GM12878 (cell line): ENCODE data around the gene HIC1. TPM values are rescaled to one million over a fixed set of nuclear protein-coding genes. Genes with fewer than 3 reads are reported as not detected.

Source experiments
- ATAC-seq: fragments of 200-7000 bp; cut with Tn5 transposase; 3 replicates; pipeline ENCODE4 v1.9.1; 2020; ENCODE audit warnings: mild to moderate bottlenecking, moderate library complexity
- BruUV-seq: library from RNA; stranded (reverse); fragments of 400-500 nt; replicated peaks from 2 replicates; lab custom pipeline; 2021; lab: Mats Ljungman, UMichigan
- CTCF ChIA-PET: fragments of 300-600 bp; sonication (Branson Sonifier 250); formaldehyde crosslinking; extraction: SDS; loops from one replicate; lab custom pipeline; 2021; ENCODE audit warnings: inconsistent platforms; lab: Yijun Ruan, JAX
- POLR2A ChIA-PET: fragments of 350-600 bp; formaldehyde crosslinking; extraction: SDS; loops from one replicate; lab custom pipeline; 2021; ENCODE audit warnings: inconsistent platforms; lab: Charles Lee
- RAD21 ChIA-PET: fragments of 300-600 bp; sonication (Branson Sonifier 250); formaldehyde crosslinking; loops from one replicate; lab custom pipeline; 2023; ENCODE audit warnings: antibody characterized with exemption; ENCODE audit not compliant: unreplicated experiment; lab: Charles Lee
- SMC1A ChIA-PET: fragments of 300-600 bp; sonication (Branson Sonifier 250); formaldehyde crosslinking; loops from one replicate; lab custom pipeline; 2023; ENCODE audit not compliant: unreplicated experiment, uncharacterized antibody; lab: Charles Lee
- DNase-seq: peaks from one replicate; pipeline ENCODE4 v3.0.0-alpha.2; 2011; ENCODE audit warnings: low read depth, low spot score
- FAIRE-seq: peaks from 3 replicates; lab custom pipeline; 2011; peaks lifted over from hg19 to GRCh38; lab: Jason Lieb, UNC
- H2AFZ ChIP-seq: 2 replicates; pipeline ENCODE4 v1.6.0; 2011; ENCODE audit warnings: low read depth, low read length, control low read depth; ENCODE audit not compliant: control insufficient read depth
- H3K27ac ChIP-seq: 2 replicates; pipeline ENCODE4 v1.5.1; 2011; ENCODE audit warnings: control low read depth; ENCODE audit not compliant: control insufficient read depth, insufficient read depth
- H3K27me3 ChIP-seq, 2 experiments: replicated peaks in 1 of 2; 2 replicates each; pipeline versions ENCODE4 v1.6.0 to v1.6.1; 2011; ENCODE audit warnings: low read length in 1 of 2; ENCODE audit not compliant: control insufficient read depth in 2 of 2, insufficient read depth in 2 of 2
- H3K36me3 ChIP-seq, 2 experiments: 2 replicates each; pipeline ENCODE4 v1.5.1; 2011; ENCODE audit warnings: low read length in 1 of 2; ENCODE audit not compliant: control insufficient read depth in 2 of 2, insufficient read depth in 2 of 2
- H3K4me1 ChIP-seq: 2 replicates; pipeline ENCODE4 v1.6.1; 2011; ENCODE audit warnings: mild to moderate bottlenecking, low read length, moderate library complexity, mixed read lengths; ENCODE audit not compliant: control insufficient read depth, insufficient read depth
- H3K4me2 ChIP-seq: 2 replicates; pipeline ENCODE4 v1.6.0; 2011; ENCODE audit warnings: control low read depth; ENCODE audit not compliant: control insufficient read depth, insufficient read depth
- H3K4me3 ChIP-seq: fragments of 200-600 bp; sonication (generic); 2 replicates; pipeline ENCODE4 v1.5.1; 2016
- H3K79me2 ChIP-seq: 2 replicates; pipeline ENCODE4 v1.6.0; 2011; ENCODE audit warnings: low read length; ENCODE audit not compliant: control insufficient read depth, insufficient read depth
- H3K9ac ChIP-seq: 2 replicates; pipeline ENCODE4 v1.8.0; 2011; ENCODE audit warnings: low read length, control low read depth, mixed read lengths; ENCODE audit not compliant: control insufficient read depth, insufficient read depth
- H3K9me3 ChIP-seq: replicated peaks from 3 replicates; pipeline ENCODE4 v1.5.1; 2011; ENCODE audit warnings: mild to moderate bottlenecking, low read length; ENCODE audit not compliant: control insufficient read depth, insufficient read depth
- H4K20me1 ChIP-seq: 2 replicates; pipeline ENCODE4 v1.6.0; 2011; ENCODE audit not compliant: control insufficient read depth, insufficient read depth
- EED ChIP-seq: sonication (generic); IDR thresholded peaks from 2 replicates; pipeline ENCODE4 v1.6.1; 2016; ENCODE audit warnings: antibody characterized with exemption, low read depth
- EP300 ChIP-seq, 2 experiments: fragments of 150-350 bp in 1 of 2; IDR thresholded peaks; 2 replicates each; pipeline ENCODE4 v1.6.1; 2011 to 2012; ENCODE audit warnings: low read depth in 2 of 2, low read length in 2 of 2, borderline replicate concordance in 1 of 2, improper control_type of control experiment in 1 of 2, inconsistent platforms in 1 of 2; ENCODE audit not compliant: control insufficient read depth in 1 of 2
- HDAC2 ChIP-seq: fragments of 200-600 bp; sonication (generic); IDR thresholded peaks from 2 replicates; pipeline ENCODE4 v1.6.1; 2017
- IKZF2 ChIP-seq, 2 experiments: fragments of 450-650 bp; IDR thresholded peaks; 2 replicates each; pipeline ENCODE4 v1.6.1; 2017; ENCODE audit warnings: mild to moderate bottlenecking in 2 of 2, moderate library complexity in 2 of 2
- PAX5 ChIP-seq: IDR thresholded peaks from 2 replicates; pipeline ENCODE4 v1.6.1; 2011; ENCODE audit warnings: low read depth, low read length, borderline replicate concordance
- POLR2A ChIP-seq: IDR thresholded peaks from 2 replicates; pipeline ENCODE4 v1.6.1; 2011; ENCODE audit warnings: low read depth, mild to moderate bottlenecking, low read length
- STAT1 ChIP-seq: fragments of 450-650 bp; conservative IDR thresholded peaks from 2 replicates; pipeline ENCODE4 v1.6.1; 2014; ENCODE audit warnings: antibody characterized with exemption, mild to moderate bottlenecking
- SUPT20H ChIP-seq: IDR thresholded peaks from 2 replicates; pipeline ENCODE4 v1.6.1; 2011; ENCODE audit warnings: low read depth, mild to moderate bottlenecking, low read length, moderate library complexity, borderline replicate concordance; ENCODE audit not compliant: control insufficient read depth
- TCF3 ChIP-seq: IDR thresholded peaks from 2 replicates; pipeline ENCODE4 v1.6.1; 2012; ENCODE audit warnings: low read depth, mild to moderate bottlenecking, low read length, borderline replicate concordance; ENCODE audit not compliant: insufficient read depth
- ZZZ3 ChIP-seq: IDR thresholded peaks from 2 replicates; pipeline ENCODE4 v1.6.1; 2011; ENCODE audit warnings: low read depth; ENCODE audit not compliant: control insufficient read depth, insufficient read length
- WGBS: methylation state at CpG from one replicate; pipeline ENCODE4 v1.1.6; 2016; ENCODE audit warnings: low lambda C conversion rate; ENCODE audit not compliant: insufficient replicate concordance, insufficient coverage; ENCODE audit errors: missing lambda C conversion rate; 5-methylcytosine and 5-hydroxymethylcytosine counted together
- in situ Hi-C: fragments of 300-500 bp; cut with MboI; formaldehyde crosslinking; loops from 9 replicates; pipeline ENCODE4 v1.14.3; 2018; ENCODE audit warnings: mixed read lengths
- intact Hi-C: fragments of 100-400 bp; cut with micrococcal nuclease; formaldehyde crosslinking; loops from one replicate; pipeline ENCODE4 v1.14.2; 2022; ENCODE audit not compliant: unreplicated experiment
- polyA plus RNA-seq, 11 experiments: library from polyadenylated mRNA; depleted of rRNA in 4 of 11; unstranded in 6 of 11; stranded (reverse) in 5 of 11; fragments of >200 nt; fragmentation: Nextera tagmentation in 4 of 11; fragmentation: Illumina TruSeq in 1 of 11; extraction: Ambion mirVana in 4 of 11; extraction: Trizol in 1 of 11; gene quantifications; 1 replicate in 1 of 11; 2 replicates in 10 of 11; pipeline versions ENCODE4 v1.2.1 to v1.2.3, GENCODE V29; 2011 to 2016; ENCODE audit warnings: inconsistent platforms in 2 of 11, missing spikeins in 2 of 11, low read depth in 1 of 11
- total RNA-seq, 4 experiments: library from RNA; depleted of rRNA in 3 of 4; stranded (reverse); fragments of >200 nt in 3 of 4; fragmentation: Illumina TruSeq in 1 of 4; extraction: Trizol in 1 of 4; gene quantifications; 2 replicates each; pipeline versions ENCODE4 v1.2.1 to v1.2.3, GENCODE V29; 2013 to 2021
- TF ChIP-seq, protein P1 (sequence below): IDR thresholded peaks from 2 replicates; pipeline ENCODE4 v1.6.1; 2011; ENCODE audit warnings: borderline replicate concordance, low read depth, mild to moderate bottlenecking, moderate library complexity, low read length; ENCODE audit not compliant: insufficient read depth, poor library complexity, severe bottlenecking
- TF ChIP-seq, protein P2 (sequence below): fragments of 450-650 bp; IDR thresholded peaks from 2 replicates; pipeline ENCODE4 v1.6.1; 2016; ENCODE audit warnings: mild to moderate bottlenecking
- TF ChIP-seq, protein P3 (sequence below): fragments of 450-650 bp; formaldehyde crosslinking; IDR thresholded peaks from 2 replicates; pipeline ENCODE4 v1.4.0; 2022; ENCODE audit warnings: mild to moderate bottlenecking, moderate library complexity
- TF ChIP-seq, protein P4 (sequence below): fragments of 450-650 bp; IDR thresholded peaks from 2 replicates; pipeline ENCODE4 v1.6.1; 2018; ENCODE audit warnings: mild to moderate bottlenecking, low read depth, moderate library complexity; ENCODE audit not compliant: partially characterized antibody

The HIC1 gene
- total and polyA plus RNA-seq, 10 of the 15 experiments (the other 5 are each of a cell fraction or from before 2014, with no cell fraction given), result 0.11 to 61.1 (median 4.9) TPM

DNA sequence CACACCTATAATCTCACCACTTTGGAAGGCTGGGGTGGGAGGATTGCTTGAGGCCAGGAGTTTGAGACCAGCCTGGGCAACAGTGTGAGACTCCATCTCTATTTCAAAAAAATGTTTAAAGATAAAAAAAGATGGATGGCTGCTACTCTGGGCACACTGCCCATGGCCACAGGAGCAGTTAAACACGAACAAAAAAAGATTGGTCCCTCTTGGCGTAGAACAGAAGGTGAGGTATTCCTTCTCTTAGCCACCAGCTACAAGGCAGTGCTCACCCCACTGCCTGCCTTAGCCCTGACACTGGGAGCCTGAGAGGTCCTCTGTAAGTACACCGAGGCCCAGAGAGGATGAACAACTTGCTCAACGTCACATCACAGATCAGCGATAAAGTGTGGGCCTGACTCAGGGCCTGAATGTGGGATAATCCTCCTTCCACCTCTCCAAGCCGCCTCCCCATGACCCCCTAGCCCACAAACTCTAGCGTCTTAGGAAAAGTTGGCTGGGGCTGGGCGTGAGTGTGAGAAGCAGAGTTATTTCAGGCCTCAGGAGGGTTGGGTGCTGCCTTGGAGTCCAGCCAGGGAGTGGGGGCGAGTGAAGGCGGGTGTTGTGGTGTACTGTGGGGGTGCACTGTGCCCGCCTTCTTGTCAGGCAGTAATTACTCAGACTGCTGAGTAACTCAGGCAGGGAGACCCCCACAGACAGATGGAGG, 27.2 kb upstream of the HIC1 start:
- intact Hi-C loops (no loop called here), in situ Hi-C loops (no loop called here)
- BruUV-seq, result no TSS peak
- no peaks in the 10 kb centered on the region for H3K36me3 ChIP-seq
- no peak overlapping the region for H3K4me2 ChIP-seq
- WGBS, result 32% methylated on average over 11 of the region's 11 CpGs
- no peaks in the 10 kb centered on the region for H4K20me1 ChIP-seq
- H3K9me3 ChIP-seq, result no peaks in the 10 kb centered on the region
- ChIA-PET POLR2A (interaction anchor here (1.0 to 1.4 kb wide), 2 partner anchors 309 to 311 kb away, joined by 3 to 4 read pairs; partner anchors contain the start of gene TSR1), RAD21 (interaction anchor here (0.7 kb wide), 1 partner anchor 63 kb away, joined by 3 read pairs; no protein-coding TSS in a partner anchor), CTCF (interaction anchor here (0.6 to 1.3 kb wide), 3 partner anchors 17 to 146 kb away, joined by 3 read pairs; no protein-coding TSS in a partner anchor), SMC1A (interaction anchor here (0.9 to 2.9 kb wide), 2 partner anchors 118 to 146 kb away, joined by 3 to 6 read pairs; no protein-coding TSS in a partner anchor)
- no peak overlapping the region for H3K9ac ChIP-seq
- peaks cover 8% of the 10 kb centered on the region for H3K4me1 ChIP-seq
- H3K27me3 ChIP-seq, result peaks cover 15 to 17% of the 10 kb centered on the region in 2 experiments
- DNase-seq (no peak), FAIRE-seq (no peak), ATAC-seq (no peak)
- H3K4me3 ChIP-seq, result no peak overlapping the region
- H3K27ac ChIP-seq, result no peak overlapping the region
- peaks cover 10% of the 10 kb centered on the region for H3K79me2 ChIP-seq
- H2AFZ ChIP-seq, result no peak overlapping the region
- TF ChIP-seq, protein P1, sequence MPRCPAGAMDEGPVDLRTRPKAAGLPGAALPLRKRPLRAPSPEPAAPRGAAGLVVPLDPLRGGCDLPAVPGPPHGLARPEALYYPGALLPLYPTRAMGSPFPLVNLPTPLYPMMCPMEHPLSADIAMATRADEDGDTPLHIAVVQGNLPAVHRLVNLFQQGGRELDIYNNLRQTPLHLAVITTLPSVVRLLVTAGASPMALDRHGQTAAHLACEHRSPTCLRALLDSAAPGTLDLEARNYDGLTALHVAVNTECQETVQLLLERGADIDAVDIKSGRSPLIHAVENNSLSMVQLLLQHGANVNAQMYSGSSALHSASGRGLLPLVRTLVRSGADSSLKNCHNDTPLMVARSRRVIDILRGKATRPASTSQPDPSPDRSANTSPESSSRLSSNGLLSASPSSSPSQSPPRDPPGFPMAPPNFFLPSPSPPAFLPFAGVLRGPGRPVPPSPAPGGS, result no peak
- TF ChIP-seq, protein P2, sequence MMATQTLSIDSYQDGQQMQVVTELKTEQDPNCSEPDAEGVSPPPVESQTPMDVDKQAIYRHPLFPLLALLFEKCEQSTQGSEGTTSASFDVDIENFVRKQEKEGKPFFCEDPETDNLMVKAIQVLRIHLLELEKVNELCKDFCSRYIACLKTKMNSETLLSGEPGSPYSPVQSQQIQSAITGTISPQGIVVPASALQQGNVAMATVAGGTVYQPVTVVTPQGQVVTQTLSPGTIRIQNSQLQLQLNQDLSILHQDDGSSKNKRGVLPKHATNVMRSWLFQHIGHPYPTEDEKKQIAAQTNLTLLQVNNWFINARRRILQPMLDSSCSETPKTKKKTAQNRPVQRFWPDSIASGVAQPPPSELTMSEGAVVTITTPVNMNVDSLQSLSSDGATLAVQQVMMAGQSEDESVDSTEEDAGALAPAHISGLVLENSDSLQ, result no peak
- TF ChIP-seq IKZF2 (IDR thresholded peaks at IDR 0.05), result no peak
- TF ChIP-seq EP300 (IDR thresholded peaks at IDR 0.05; ENCODE audit: borderline replicate concordance in 1 of 2, control insufficient read depth in 1 of 2, low read depth in 2 of 2, low read length in 2 of 2), result no peak
- no peak for TF ChIP-seq PAX5
- TF ChIP-seq, protein P3, sequence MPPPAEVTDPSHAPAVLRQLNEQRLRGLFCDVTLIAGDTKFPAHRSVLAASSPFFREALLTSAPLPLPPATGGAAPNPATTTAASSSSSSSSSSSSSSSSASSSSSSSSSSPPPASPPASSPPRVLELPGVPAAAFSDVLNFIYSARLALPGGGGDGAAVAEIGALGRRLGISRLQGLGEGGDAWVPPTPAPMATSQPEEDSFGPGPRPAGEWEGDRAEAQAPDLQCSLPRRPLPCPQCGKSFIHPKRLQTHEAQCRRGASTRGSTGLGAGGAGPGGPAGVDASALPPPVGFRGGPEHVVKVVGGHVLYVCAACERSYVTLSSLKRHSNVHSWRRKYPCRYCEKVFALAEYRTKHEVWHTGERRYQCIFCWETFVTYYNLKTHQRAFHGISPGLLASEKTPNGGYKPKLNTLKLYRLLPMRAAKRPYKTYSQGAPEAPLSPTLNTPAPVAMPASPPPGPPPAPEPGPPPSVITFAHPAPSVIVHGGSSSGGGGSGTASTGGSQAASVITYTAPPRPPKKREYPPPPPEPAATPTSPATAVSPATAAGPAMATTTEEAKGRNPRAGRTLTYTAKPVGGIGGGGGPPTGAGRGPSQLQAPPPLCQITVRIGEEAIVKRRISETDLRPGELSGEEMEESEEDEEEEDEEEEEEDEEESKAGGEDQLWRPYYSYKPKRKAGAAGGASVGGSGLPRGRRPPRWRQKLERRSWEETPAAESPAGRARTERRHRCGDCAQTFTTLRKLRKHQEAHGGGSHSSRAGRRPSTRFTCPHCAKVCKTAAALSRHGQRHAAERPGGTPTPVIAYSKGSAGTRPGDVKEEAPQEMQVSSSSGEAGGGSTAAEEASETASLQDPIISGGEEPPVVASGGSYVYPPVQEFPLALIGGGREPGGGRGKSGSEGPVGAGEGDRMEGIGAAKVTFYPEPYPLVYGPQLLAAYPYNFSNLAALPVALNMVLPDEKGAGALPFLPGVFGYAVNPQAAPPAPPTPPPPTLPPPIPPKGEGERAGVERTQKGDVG (CRISPR knock-in tag), result no peak
- no peak for TF ChIP-seq POLR2A
- no peak for TF ChIP-seq SUPT20H
- no peak for TF ChIP-seq EED
- no peak for TF ChIP-seq ZZZ3
- TF ChIP-seq, protein P4, sequence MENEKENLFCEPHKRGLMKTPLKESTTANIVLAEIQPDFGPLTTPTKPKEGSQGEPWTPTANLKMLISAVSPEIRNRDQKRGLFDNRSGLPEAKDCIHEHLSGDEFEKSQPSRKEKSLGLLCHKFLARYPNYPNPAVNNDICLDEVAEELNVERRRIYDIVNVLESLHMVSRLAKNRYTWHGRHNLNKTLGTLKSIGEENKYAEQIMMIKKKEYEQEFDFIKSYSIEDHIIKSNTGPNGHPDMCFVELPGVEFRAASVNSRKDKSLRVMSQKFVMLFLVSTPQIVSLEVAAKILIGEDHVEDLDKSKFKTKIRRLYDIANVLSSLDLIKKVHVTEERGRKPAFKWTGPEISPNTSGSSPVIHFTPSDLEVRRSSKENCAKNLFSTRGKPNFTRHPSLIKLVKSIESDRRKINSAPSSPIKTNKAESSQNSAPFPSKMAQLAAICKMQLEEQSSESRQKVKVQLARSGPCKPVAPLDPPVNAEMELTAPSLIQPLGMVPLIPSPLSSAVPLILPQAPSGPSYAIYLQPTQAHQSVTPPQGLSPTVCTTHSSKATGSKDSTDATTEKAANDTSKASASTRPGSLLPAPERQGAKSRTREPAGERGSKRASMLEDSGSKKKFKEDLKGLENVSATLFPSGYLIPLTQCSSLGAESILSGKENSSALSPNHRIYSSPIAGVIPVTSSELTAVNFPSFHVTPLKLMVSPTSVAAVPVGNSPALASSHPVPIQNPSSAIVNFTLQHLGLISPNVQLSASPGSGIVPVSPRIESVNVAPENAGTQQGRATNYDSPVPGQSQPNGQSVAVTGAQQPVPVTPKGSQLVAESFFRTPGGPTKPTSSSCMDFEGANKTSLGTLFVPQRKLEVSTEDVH, result no peak
- no peak for TF ChIP-seq HDAC2
- TF ChIP-seq TCF3, result no peak
- TF ChIP-seq STAT1, result no peak
